Right lung (tissue), 5 donors: Measurements from ENCODE around the gene RHBDL1. TPM values are rescaled to one million over a fixed set of nuclear protein-coding genes. Genes with fewer than 3 reads are reported as not detected.
A peak's percentile ranks its signal among the peaks of the same experiment; 100 is the strongest.

Experiments used
- DNase-seq, 2 donors: peaks; one replicate each; pipeline ENCODE4 v3.0.0-alpha.2; 2013
- polyA plus RNA-seq, 5 donors: library from polyadenylated mRNA; unstranded; fragments of 120-200 nt; gene quantifications; one replicate each; pipeline versions ENCODE4 v1.2.1 to v1.2.3, GENCODE V29; 2013; ENCODE audit warnings: inconsistent platforms in 1 of 5, low replicate concordance in 1 of 5; ENCODE audit not compliant: insufficient read length in 5 of 5, insufficient read depth in 1 of 5

The RHBDL1 gene
- polyA plus RNA-seq, 5 donors: 0.38 to 1.8 (median 0.81) TPM

DNA sequence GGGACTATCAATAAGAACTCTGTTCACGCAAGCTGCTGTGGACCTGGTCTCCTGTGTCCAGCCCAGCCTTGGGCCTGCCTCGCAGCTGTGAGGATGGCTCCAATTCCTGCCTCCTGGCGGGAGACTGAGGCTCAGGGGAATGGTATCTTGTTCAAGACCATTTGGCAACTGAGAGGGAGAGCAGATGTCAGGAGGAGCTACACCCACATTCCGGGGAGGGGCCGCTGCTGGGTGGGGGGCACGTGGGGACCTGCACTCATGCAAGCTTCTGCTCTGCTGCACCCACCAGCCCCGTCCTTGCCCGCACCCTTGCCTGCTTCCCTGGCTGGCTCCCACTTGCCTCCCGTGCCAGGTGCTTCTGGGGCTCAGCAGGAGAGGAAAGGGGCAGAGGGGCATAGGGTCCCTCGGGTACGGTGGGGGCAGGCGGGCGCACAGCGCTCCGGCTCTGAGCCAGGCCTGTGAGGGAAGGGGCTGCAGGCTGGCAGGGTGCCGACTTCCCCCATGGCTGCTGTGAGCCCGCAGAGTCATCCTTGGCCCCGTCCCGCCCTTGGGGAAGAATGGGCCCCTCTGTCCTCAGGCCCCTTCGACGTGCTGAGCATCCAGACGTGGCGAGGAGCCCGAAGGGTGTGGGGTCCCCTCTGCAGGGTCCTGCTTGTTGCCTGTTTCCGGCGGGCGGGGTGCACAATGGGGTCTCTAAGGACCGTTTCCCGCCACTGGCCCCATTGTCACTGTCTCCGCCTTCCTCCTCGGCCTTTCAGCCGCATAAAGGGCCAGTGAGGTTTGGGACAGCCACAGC lies 42.2 kb downstream of the RHBDL1 start:
- DNase-seq: no peak

DNA sequence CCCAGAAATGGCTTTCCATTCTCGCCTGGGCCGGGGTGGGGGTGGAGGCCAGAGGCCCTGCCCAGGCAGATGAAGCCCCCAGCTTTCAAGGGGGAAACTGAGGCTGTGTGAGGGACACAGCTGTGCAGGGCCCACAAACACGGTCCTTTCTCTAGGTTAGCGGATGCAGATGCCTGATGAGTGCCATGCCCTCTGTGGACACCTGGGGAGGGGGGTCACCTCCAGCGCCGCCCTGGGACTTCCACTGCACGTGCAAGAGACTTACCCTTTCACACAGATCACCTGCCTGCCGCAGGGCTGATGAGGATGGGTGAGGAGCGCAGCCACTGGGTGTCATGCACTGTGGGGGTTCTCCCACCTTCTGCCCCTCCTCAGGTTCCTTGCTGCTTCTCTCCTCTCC lies 42.9 kb downstream of the RHBDL1 start:
- no peak for DNase-seq

GRCh38 chr16:718922-719321 lies 43.5 kb downstream of the RHBDL1 start:
- DNase-seq: no peak

DNA sequence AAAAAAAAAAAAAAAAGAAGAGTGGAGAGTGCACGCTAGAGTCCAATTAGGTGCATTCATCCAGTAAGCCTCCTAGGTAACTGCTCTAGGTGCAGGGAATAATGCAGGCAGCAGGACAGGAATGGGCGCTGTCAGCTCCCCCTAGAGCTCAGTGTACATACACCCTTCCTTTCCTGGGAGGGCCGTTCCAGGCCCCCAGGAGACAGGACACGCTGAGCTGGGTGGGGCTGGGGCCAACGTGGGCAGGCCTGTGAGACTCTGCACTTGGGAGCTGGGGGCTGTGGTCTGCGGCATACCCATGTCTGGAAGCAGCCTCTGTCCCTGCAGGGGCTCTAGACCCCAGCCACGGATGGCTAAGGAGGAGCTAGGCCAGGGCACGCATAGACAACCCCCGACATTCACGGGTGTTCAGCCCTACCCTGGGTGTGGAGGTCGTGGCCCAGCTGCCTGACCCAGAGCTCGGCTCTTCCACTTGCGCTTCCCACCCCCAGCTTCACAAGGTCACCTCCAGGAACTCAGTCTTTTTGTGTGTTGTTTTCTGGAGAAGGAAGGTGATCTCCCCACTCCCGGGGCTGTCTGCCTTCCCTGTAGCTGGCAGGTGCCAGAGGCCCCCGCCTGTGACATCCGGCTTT lies 44.5 kb downstream of the RHBDL1 start:
- no peak for DNase-seq

GRCh38 chr16:720447-720989 lies 45.0 kb downstream of the RHBDL1 start:
- peak; percentile 58 to 62 for DNase-seq

DNA sequence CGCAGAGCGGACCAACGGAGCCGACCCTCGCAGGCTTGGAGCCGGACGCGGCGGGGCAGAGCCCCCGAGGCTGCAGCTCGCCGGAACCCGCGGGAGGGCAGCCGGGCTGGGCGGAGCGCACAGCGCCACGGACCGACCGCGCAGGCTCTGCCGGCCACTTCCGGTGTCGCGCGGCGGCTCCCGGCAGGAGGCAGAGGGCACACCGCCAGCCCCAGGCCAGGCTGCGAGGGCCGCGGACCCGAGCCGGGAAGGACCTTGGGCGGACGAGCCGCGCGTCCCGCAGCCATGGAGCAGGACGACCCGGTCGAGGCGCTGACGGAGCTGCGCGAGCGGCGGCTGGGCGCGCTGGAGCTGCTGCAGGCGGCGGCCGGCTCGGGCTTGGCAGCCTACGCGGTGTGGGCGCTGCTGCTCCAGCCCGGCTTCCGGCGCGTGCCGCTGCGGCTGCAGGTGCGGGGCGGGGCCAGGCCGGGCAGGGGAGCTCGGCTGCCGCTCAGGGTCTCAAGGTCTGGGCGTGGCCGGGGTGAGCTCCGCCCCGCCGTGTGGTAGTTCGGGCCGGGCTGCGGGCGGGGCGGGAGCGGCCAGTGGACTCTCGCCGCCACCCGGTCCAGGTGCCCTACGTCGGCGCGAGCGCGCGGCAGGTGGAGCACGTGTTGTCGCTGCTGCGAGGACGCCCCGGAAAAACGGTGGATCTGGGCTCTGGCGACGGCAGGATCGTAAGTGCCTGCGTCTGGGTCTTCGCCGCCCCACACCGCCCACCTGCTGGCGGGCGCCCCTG lies 45.7 kb downstream of the RHBDL1 start, which contains the start of gene ANTKMT:
TSS of gene ANTKMT (plus strand) at position 157 of the 775 bp plus-strand sequence. CDS start at position 286, 129 bp downstream.
- DNase-seq: peak; percentile 76 to 77

DNA sequence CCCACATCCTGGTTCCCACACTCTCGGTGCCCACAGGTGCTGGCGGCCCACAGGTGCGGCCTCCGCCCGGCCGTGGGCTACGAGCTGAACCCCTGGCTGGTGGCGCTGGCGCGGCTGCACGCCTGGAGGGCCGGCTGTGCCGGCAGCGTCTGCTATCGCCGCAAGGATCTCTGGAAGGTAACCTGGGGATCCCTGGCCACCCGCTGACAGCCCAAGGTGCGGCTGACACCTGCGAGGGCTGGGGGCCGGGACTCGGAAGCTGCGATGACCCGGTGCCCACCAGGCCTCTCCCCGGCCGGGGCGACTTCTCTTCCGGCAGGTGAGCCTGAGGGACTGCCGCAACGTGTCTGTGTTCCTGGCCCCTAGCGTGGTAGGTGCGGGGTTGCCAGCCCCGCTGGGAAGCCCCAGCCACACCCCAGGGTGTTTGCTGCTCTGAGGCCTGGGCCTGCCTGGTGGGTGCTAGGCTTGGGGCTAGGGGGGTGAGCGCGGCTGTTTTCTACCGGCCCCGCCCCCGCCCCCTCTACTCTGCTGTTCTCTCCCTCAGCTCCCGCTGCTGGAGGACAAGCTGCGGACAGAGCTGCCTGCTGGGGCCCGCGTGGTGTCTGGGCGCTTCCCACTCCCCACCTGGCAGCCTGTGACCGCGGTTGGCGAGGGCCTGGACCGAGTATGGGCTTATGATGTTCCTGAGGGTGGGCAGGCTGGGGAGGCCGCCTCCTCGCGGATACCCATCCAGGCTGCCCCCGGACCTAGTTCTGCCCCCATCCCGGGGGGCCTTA lies 46.5 kb downstream of the RHBDL1 start:
- DNase-seq: no peak

- no peak for DNase-seq
Measured at GRCh38 chr16:722835-723633, 47.6 kb downstream of the RHBDL1 start.

GRCh38 chr16:723695-724094 lies 48.2 kb downstream of the RHBDL1 start:
- DNase-seq: no peak

DNA sequence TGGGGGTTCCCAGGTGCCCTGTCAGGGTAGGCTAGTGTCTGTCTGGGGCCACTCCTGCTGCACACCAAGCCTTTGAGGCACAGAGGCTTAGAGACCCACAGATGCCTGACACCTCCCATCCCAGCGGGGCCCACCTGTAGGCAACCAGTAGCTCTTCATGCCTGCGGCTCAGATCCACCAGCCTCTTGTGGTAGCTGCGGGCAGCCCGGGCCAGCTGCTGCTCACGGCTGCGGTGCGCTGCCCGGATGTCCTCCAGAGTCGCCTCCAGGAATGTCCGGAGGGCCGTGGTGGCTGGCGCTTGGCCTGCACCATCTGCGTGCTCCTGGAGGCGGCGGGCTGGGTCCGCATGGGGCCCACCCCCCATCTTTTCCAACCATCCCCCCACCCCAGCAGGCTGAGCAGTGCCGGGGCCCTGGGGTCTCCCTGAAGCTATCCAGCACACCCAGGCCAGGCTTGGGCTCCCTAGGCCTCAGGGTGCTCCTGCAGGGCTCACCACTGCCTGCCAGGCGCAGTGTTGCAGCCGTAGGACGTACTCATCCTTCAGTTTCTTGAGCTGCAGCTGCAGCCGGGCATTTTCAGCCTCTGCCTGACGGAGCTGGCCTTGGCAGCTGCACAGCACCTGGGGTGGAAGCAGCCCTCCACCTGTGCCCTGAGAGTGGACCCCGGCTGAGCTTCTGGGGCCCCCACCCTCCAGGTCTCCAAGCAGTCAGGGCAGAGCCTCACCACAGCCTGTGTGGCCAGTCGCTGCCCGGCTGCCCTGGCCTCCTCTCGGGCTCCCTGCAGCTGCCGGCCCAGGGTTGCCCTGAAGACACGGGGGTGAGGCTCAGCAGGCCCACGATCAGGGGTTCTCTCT lies 48.9 kb downstream of the RHBDL1 start:
- DNase-seq: no peak

DNA sequence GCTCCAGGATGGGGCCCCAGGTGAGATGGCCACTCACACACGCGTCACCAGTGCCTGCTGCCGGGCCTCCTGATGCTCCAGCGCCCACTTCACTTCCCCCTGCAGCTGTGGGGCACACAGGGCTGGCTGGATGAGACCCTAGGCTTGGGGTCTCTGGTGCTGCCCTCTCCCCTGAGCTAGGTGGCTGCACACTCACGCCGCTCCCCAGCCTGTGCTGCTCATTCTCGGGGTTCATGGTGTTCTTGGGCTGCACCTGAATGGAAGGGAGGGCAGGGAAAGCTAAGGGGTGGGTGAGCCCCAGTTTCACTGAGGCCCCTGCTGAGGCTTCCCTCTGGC lies 49.5 kb downstream of the RHBDL1 start:
- DNase-seq: no peak

DNA sequence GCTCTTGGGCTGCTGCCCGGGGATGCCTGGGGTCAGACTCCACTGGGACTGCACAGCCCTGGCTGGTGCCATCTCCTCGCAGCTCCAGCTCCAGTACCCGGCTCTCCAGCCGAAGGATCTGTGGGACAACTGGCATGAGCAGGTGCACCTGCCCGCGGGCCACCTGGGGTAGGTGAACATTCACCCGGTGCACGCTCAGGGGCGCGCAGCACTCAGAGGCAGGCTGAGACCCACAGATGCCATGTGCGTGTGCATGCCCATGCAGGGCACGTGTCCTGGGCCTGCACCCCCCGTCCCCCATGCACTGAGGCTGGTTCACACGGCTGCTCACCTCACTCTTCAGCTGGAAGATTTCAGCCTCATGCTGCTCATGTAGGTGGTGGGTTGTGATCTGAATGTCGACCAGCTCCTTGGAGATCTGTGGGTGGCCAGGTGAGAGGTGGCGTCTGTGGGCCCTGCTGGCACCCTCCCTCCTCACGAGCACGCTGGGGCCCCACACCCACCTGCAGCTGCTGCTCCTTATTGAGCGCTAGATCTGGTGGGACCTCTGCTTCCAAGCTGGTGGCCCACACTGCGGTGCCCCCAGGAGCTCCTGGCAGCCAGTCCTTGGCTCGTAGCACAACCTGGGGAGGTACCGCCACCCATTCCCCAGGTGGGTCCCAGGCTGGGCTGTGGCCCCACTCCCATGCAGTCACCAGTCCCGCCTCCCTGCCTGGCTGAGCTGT lies 50.2 kb downstream of the RHBDL1 start:
- no peak for DNase-seq

- DNase-seq: no peak
Measured at GRCh38 chr16:726188-726437, 50.6 kb downstream of the RHBDL1 start.

DNA sequence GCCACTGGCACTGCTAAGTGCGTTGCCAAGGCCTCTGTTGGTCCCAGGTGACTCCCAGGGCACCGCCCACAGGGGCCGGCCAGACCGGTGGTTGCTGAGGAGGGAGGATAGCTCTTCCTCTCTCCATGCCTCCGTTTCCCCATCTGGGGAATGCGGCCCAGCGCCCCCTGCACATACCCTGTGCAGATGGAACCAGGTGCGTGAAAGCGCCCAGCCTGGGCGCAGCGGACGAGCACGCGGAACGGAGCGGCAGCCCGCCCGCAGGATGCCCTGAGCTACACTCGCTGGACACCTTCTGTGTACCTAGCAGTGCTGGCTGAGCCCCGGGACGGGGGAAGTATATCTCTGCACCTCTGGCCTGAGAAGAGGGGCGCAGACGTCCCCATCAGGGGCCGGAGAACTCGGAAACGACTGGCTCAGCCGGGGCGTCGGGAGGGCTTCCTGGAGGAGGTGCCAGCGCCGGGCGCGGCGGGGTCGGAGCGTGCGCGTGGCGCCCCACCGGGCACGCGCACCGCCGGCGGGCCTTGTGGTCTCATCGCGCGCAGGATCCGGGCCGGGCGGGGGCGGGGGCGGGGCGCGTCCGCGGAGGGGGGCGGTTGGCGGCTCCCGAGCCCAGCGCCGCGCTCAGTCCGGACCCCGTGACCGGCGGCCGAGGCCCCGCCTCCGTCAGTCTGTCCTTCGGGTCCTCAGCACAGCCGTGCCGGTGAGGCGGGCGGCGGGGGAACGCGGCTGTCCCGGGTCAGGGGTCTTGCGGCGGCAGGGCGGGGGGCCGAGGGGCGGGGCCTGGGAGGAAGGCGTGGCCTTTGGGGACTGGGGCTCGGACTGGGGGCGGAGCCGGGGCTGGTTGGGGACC lies 51.2 kb downstream of the RHBDL1 start, which contains the start of the genes CCDC78 and HAGHL:
TSS of gene CCDC78 (minus strand) at position 6 of the 853 bp plus-strand sequence. CDS start 76 bp downstream, outside the sequence.
TSS of gene HAGHL (plus strand) at position 669 of the 853 bp plus-strand sequence. CDS start 404 bp downstream, outside the sequence.
- no peak for DNase-seq

DNA sequence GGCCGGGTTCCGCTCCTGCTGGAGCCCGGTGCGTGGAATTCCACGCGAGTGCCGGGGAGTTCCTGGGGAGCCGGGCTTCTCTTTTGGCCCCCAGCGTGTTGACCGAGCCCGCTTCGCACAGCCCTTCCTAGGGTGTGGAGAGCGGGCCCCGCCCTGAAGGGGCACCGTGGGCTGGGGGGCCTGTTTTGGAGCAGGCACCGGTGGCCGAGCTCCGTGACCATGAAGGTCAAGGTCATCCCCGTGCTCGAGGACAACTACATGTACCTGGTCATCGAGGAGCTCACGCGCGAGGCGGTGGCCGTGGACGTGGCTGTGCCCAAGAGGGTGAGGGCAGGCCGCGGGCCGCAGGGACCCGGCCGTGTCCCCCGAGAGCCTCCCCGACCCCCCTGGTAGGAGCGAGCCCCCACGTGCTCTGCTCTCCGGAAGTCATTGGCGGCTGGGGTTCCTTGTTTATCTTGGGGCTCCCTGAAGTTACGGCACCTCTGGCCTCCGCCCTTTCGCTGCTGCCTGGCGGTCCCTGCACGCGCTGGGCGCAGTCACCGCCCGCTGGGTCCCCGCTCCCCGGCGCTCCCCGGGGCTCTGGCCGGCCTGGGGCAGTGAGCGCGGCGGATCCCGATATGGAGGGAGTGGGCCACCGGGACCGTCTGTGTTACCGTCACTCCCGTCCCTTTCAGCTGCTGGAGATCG lies 52.0 kb downstream of the RHBDL1 start:
- DNase-seq: no peak
